K562 treated with DMSO at 1 percent for 12 hours (cell line): ENCODE measurements around the gene ALOX15B. TPM values are rescaled to one million over a fixed set of nuclear protein-coding genes. Genes with fewer than 3 reads are reported as not detected.

Experiments
- total RNA-seq: library from RNA; unstranded; fragments of 300-600 nt; gene quantifications from 2 replicates; pipeline ENCODE4 v1.2.3, GENCODE V29; 2022; ENCODE audit not compliant: insufficient read depth

Gene ALOX15B, protein sequence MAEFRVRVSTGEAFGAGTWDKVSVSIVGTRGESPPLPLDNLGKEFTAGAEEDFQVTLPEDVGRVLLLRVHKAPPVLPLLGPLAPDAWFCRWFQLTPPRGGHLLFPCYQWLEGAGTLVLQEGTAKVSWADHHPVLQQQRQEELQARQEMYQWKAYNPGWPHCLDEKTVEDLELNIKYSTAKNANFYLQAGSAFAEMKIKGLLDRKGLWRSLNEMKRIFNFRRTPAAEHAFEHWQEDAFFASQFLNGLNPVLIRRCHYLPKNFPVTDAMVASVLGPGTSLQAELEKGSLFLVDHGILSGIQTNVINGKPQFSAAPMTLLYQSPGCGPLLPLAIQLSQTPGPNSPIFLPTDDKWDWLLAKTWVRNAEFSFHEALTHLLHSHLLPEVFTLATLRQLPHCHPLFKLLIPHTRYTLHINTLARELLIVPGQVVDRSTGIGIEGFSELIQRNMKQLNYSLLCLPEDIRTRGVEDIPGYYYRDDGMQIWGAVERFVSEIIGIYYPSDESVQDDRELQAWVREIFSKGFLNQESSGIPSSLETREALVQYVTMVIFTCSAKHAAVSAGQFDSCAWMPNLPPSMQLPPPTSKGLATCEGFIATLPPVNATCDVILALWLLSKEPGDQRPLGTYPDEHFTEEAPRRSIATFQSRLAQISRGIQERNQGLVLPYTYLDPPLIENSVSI
- not detected in 2 replicates for total RNA-seq

DNA sequence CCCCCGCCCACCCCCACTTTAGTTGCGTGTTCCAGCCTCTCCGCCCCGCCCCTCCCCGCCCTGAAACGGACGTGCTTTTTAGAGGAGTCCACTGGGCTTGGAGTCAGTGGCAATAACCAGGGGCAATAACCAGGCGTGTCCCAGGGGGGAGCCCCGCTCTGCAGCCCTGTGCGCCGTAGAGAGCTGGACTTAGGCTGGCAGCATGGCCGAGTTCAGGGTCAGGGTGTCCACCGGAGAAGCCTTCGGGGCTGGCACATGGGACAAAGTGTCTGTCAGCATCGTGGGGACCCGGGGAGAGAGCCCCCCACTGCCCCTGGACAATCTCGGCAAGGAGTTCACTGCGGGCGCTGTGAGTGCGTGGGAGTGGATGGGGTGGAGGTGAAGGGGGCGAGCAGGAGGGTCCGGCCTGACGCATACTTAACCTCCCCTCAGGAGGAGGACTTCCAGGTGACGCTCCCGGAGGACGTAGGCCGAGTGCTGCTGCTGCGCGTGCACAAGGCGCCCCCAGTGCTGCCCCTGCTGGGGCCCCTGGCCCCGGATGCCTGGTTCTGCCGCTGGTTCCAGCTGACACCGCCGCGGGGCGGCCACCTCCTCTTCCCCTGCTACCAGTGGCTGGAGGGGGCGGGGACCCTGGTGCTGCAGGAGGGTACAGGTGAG is at the start of gene ALOX15B:
Gene ALOX15B, plus strand, starts transcription at position 106 of the 657 bp plus-strand sequence. Its CDS starts 97 bp downstream, at position 203.

DNA sequence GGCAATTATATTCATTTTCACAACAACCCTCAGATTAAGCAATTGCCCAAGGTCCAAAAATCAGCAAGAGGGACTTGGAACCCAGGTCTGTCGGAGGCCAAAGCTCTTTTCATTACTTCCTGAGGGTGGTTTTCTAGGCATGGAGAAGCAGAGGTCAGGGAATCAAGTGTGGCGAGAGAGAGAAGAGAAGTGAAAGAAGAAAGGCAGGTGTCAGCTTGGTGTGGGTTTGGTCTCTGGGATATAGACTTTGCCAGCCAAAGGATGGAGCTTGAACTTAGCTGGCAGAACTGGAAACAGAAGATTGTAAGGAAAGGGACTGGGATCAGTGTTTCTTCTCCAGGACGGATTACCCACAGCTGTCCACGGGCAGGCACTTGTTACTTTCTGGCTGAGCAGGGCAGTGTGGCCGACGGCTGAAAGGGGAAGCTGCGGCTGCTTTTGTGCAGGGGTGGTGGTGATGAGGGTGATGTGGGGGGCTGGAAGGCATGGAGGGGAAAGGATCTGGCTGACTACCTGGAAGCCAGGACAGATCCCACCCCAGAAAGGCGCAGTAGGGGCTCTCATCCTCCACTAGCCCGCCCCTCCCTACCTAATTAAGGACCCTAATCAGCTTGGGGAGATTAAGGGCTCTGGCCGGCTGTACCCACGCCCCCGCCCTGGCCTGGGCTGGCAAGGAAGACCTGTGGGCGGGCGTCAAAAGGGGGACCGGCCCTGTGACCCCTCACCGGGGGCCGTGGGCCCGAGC is 36.7 kb upstream of the ALOX15B start, which contains the start of gene GUCY2D:
Gene GUCY2D, plus strand, starts transcription at position 640 of the 745 bp plus-strand sequence. CDS start 433 bp downstream, outside the sequence.

DNA sequence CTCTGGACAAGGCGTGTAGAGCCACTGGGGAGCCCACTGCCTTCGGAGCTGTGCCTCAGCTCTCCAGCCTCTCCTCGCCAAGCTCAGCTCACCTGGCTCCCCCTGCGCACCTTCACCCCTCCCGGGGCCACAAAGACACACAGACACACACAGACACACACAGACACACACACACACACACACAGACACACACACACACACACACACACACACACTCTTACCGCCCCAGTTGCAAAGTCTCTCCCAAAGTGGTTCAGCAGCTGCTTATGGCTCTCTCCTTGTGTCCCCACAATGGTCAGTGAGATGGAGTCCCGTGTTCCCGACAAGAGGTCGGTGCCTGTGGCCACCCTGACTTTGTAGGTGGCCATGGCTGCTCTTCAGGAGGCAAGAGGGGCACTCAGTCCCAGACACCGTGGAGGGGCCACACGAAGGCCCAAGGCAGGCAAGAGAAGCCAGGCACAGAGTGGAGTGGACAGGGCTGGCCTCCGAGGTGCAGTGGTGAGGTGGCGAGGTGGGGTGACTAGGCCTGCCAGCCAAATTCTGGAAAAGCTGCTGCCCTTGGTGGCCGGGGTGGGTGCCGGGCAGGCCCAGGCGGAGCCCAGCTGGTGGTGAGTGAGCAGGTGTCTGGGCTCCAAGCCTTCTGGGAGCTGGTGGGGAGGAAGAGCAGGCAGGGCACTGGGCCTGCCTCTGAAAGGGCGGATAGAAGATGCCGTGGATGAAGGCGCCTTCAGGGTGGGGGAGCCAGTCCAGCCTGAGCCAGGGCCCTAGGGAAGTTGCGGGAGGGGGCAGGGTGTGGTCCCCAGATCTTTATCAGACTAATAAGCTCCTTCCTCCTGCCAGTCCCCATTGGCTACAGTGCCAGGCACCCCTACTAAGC is 48.5 kb downstream of the ALOX15B start, which contains the start of gene ALOX12B:
Gene ALOX12B, minus strand, starts transcription at position 642 of the 877 bp plus-strand sequence. Its CDS starts 274 bp downstream, at position 368.

Other genes with a start within 250 kb of the ALOX15B start
- gene KDM6B, start 204.8 kb upstream of the ALOX15B start, total RNA-seq = 4.7 and 22.0 TPM in 2 replicates
- gene TMEM88, start 184.0 kb upstream of the ALOX15B start, total RNA-seq = 2.8 TPM in 1 of 2 replicates, not detected in the other
- 49.9 and 82.9 TPM in 2 replicates for gene NAA38, start 181.5 kb upstream of the ALOX15B start, total RNA-seq
- 0.70 and 2.5 TPM in 2 replicates for gene CYB5D1, start 181.1 kb upstream of the ALOX15B start, total RNA-seq
- 12.4 and 22.4 TPM in 2 replicates for gene CHD3, start 150.3 kb upstream of the ALOX15B start, total RNA-seq
- gene RNF227, start 122.8 kb upstream of the ALOX15B start, total RNA-seq = 0.31 and 1.5 TPM in 2 replicates
- gene KCNAB3, start 109.2 kb upstream of the ALOX15B start, total RNA-seq = 1.4 and 2.1 TPM in 2 replicates
- 125 and 136 TPM in 2 replicates for gene TRAPPC1, start 107.1 kb upstream of the ALOX15B start, total RNA-seq
- gene CNTROB, start 106.9 kb upstream of the ALOX15B start, total RNA-seq = 21.9 and 37.3 TPM in 2 replicates
- not detected in 2 replicates for gene GUCY2D, start 36.4 kb upstream of the ALOX15B start, total RNA-seq
- not detected in 2 replicates for gene ALOX12B, start 48.7 kb downstream of the ALOX15B start, total RNA-seq
- not detected in 2 replicates for gene ALOXE3, start 79.5 kb downstream of the ALOX15B start, total RNA-seq
- gene HES7, start 85.0 kb downstream of the ALOX15B start, total RNA-seq = 1.6 TPM in 1 of 2 replicates, not detected in the other
- 3.3 and 6.1 TPM in 2 replicates for gene PER1, start 113.3 kb downstream of the ALOX15B start, total RNA-seq
- 23.8 and 39.3 TPM in 2 replicates for gene VAMP2, start 123.9 kb downstream of the ALOX15B start, total RNA-seq
- gene TMEM107, start 137.3 kb downstream of the ALOX15B start, total RNA-seq = 17.1 and 17.9 TPM in 2 replicates
- gene BORCS6, start 151.1 kb downstream of the ALOX15B start, total RNA-seq = 11.4 and 14.8 TPM in 2 replicates
- 179 TPM in 2 replicates for gene AURKB, start 171.5 kb downstream of the ALOX15B start, total RNA-seq
- gene CTC1, start 209.0 kb downstream of the ALOX15B start, total RNA-seq = 3.2 and 9.1 TPM in 2 replicates
- 4.5 and 9.7 TPM in 2 replicates for gene PFAS, start 210.2 kb downstream of the ALOX15B start, total RNA-seq
- gene RANGRF, start 249.6 kb downstream of the ALOX15B start, total RNA-seq = 17.3 and 21.5 TPM in 2 replicates